ENCODE data around the gene FARP1.

- no peak for TF ChIP-seq NFE2L1 (CRISPR knock-in tag; IDR thresholded peaks at IDR 0.05)
- TF ChIP-seq MAX (CRISPR knock-in tag; IDR thresholded peaks at IDR 0.05), result no peak
- no peak for TF ChIP-seq FOXP4 (CRISPR knock-in tag; IDR thresholded peaks at IDR 0.05)
- no peak for TF ChIP-seq ESRRA (CRISPR knock-in tag; IDR thresholded peaks at IDR 0.05; ENCODE audit: borderline replicate concordance)
- TF ChIP-seq CTCF (IDR thresholded peaks at IDR 0.05), result no peak
- no peak for TF ChIP-seq E2F5 (CRISPR knock-in tag; IDR thresholded peaks at IDR 0.05)
- TF ChIP-seq ETV6 (CRISPR knock-in tag; IDR thresholded peaks at IDR 0.05), result no peak
- no peak for TF ChIP-seq HMGXB4 (CRISPR knock-in tag; IDR thresholded peaks at IDR 0.05)
- TF ChIP-seq STAT6 (CRISPR knock-in tag; conservative IDR thresholded peaks at IDR 0.05; ENCODE audit: low read depth), result no peak
- no peak for TF ChIP-seq CREB1 (CRISPR knock-in tag; IDR thresholded peaks at IDR 0.05)
These were observed 296.4 kb downstream of the FARP1 start for GRCh38 chr13:98439126-98439828.

Measured in WTC11 (cell line).